MM.1S (cell line): ENCODE results near the gene TBC1D10B.

Source experiments
- DNase-seq: peaks from one replicate; pipeline ENCODE4 v3.0.0-alpha.2; 2015
- H2AFZ ChIP-seq: fragments of 300-600 bp; sonication (generic); 2 replicates; pipeline ENCODE4 v1.6.0; 2016; ENCODE audit warnings: antibody characterized with exemption, low read length
- H3F3A ChIP-seq: fragments of 300-600 bp; sonication (generic); 2 replicates; pipeline ENCODE4 v1.6.1; 2016; ENCODE audit warnings: mild to moderate bottlenecking, antibody characterized with exemption, low read length, moderate library complexity, mixed read lengths; ENCODE audit not compliant: insufficient read depth
- H3K27ac ChIP-seq: fragments of 300-600 bp; sonication (generic); 2 replicates; pipeline ENCODE4 v1.5.1; 2016; ENCODE audit warnings: mild to moderate bottlenecking, low read length
- H3K27me3 ChIP-seq: fragments of 300-600 bp; sonication (generic); replicated peaks from 2 replicates; pipeline ENCODE4 v1.6.0; 2016; ENCODE audit warnings: low read length; ENCODE audit not compliant: insufficient read depth
- H3K36me3 ChIP-seq: fragments of 300-600 bp; sonication (generic); replicated peaks from 2 replicates; pipeline ENCODE4 v1.6.1; 2016; ENCODE audit warnings: mild to moderate bottlenecking, low read length, mixed read lengths; ENCODE audit not compliant: insufficient read depth
- H3K4me1 ChIP-seq: fragments of 300-600 bp; sonication (generic); 2 replicates; pipeline ENCODE4 v1.6.1; 2016; ENCODE audit warnings: low read length, mixed read lengths
- H3K4me2 ChIP-seq: fragments of 300-600 bp; sonication (generic); 2 replicates; pipeline ENCODE4 v1.6.0; 2016; ENCODE audit warnings: low read depth, low read length
- H3K4me3 ChIP-seq: fragments of 300-600 bp; sonication (generic); 2 replicates; pipeline ENCODE4 v1.5.1; 2016; ENCODE audit warnings: low read length, mixed read lengths
- H3K79me2 ChIP-seq: fragments of 300-600 bp; sonication (generic); 2 replicates; pipeline ENCODE4 v1.6.1; 2016; ENCODE audit warnings: mixed run types, low read length, mixed read lengths
- H3K9ac ChIP-seq: fragments of 300-600 bp; sonication (generic); 2 replicates; pipeline ENCODE4 v1.6.1; 2016; ENCODE audit warnings: low read length, mixed read lengths
- H3K9me2 ChIP-seq: fragments of 300-600 bp; sonication (generic); replicated peaks from 2 replicates; pipeline ENCODE4 v1.6.1; 2016; ENCODE audit warnings: mild to moderate bottlenecking, low read length, mixed read lengths; ENCODE audit not compliant: insufficient read depth
- H3K9me3 ChIP-seq: fragments of 300-600 bp; sonication (generic); replicated peaks from 2 replicates; pipeline ENCODE4 v1.6.1; 2016; ENCODE audit warnings: mild to moderate bottlenecking, low read length, mixed read lengths; ENCODE audit not compliant: insufficient read depth
- H4K20me1 ChIP-seq: fragments of 300-600 bp; sonication (generic); 2 replicates; pipeline ENCODE4 v1.6.1; 2016; ENCODE audit warnings: mild to moderate bottlenecking, low read length, moderate library complexity, mixed read lengths; ENCODE audit not compliant: insufficient read depth
- EZH2 ChIP-seq: fragments of 300-600 bp; sonication (generic); optimal IDR thresholded peaks from 2 replicates; pipeline ENCODE3; 2017; ENCODE audit warnings: low read depth, mild to moderate bottlenecking, antibody characterized with exemption, low read length, mixed read lengths
- EZH2phosphoT487 ChIP-seq: fragments of 300-600 bp; sonication (generic); IDR thresholded peaks from 2 replicates; pipeline ENCODE4 v1.6.1; 2018; ENCODE audit warnings: antibody characterized with exemption, low read length
- TF ChIP-seq, protein P1 (sequence below): fragments of 300-600 bp; sonication (generic); IDR thresholded peaks from 2 replicates; pipeline ENCODE4 v1.5.1; 2016; ENCODE audit warnings: antibody characterized with exemption, low read length, mixed read lengths

TBC1D10B gene

GRCh38 chr16:30349675-30350074, 20.6 kb downstream of the TBC1D10B start:
- Histone ChIP-seq H3F3A (no peaks in the 10 kb centered on the region), H3K4me1 (peaks cover 15% of the 10 kb centered on the region), H3K79me2 (peaks cover 29% of the 10 kb centered on the region), H3K27me3 (no peaks in the 10 kb centered on the region), H4K20me1 (no peaks in the 10 kb centered on the region), H3K4me2 (no peak overlapping the region), H3K36me3 (peaks cover 2% of the 10 kb centered on the region; the same call in 1 of the 2 replicates), H3K9ac (no peak overlapping the region), H3K27ac (no peak overlapping the region), H2AFZ (no peak overlapping the region), H3K4me3 (no peak overlapping the region), H3K9me2 (no peaks in the 10 kb centered on the region), H3K9me3 (no peaks in the 10 kb centered on the region)
- no peak for DNase-seq
- TF ChIP-seq, protein P1, sequence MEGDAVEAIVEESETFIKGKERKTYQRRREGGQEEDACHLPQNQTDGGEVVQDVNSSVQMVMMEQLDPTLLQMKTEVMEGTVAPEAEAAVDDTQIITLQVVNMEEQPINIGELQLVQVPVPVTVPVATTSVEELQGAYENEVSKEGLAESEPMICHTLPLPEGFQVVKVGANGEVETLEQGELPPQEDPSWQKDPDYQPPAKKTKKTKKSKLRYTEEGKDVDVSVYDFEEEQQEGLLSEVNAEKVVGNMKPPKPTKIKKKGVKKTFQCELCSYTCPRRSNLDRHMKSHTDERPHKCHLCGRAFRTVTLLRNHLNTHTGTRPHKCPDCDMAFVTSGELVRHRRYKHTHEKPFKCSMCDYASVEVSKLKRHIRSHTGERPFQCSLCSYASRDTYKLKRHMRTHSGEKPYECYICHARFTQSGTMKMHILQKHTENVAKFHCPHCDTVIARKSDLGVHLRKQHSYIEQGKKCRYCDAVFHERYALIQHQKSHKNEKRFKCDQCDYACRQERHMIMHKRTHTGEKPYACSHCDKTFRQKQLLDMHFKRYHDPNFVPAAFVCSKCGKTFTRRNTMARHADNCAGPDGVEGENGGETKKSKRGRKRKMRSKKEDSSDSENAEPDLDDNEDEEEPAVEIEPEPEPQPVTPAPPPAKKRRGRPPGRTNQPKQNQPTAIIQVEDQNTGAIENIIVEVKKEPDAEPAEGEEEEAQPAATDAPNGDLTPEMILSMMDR = no peak
- TF ChIP-seq EZH2 (no peak), EZH2phosphoT487 (no peak)

GRCh38 chr16:30348929-30349328, 21.4 kb downstream of the TBC1D10B start:
- no peak overlapping the region for H3K4me3 ChIP-seq
- no peak for DNase-seq
- H2AFZ ChIP-seq = no peak overlapping the region
- no peak overlapping the region for H3K9ac ChIP-seq
- H4K20me1 ChIP-seq = no peaks in the 10 kb centered on the region
- no peak overlapping the region for H3K4me2 ChIP-seq
- peaks cover 22% of the 10 kb centered on the region for H3K79me2 ChIP-seq
- H3K27ac ChIP-seq = no peak overlapping the region
- H3K9me3 ChIP-seq = no peaks in the 10 kb centered on the region
- no peaks in the 10 kb centered on the region for H3K9me2 ChIP-seq
- peaks cover 2% of the 10 kb centered on the region; the same call in 1 of the 2 replicates for H3K36me3 ChIP-seq
- TF ChIP-seq EZH2 (no peak), EZH2phosphoT487 (no peak)
- TF ChIP-seq, protein P1 = no peak
- H3F3A ChIP-seq = no peaks in the 10 kb centered on the region
- no peaks in the 10 kb centered on the region for H3K27me3 ChIP-seq
- peaks cover 12% of the 10 kb centered on the region for H3K4me1 ChIP-seq

GRCh38 chr16:30348113-30348512, 22.2 kb downstream of the TBC1D10B start:
- no peak overlapping the region for H3K4me3 ChIP-seq
- H3K79me2 ChIP-seq = peaks cover 14% of the 10 kb centered on the region
- peaks cover 2% of the 10 kb centered on the region; the same call in 1 of the 2 replicates for H3K36me3 ChIP-seq
- TF ChIP-seq, protein P1 = no peak
- TF ChIP-seq EZH2phosphoT487 (no peak), EZH2 (no peak)
- H3K9me2 ChIP-seq = no peaks in the 10 kb centered on the region
- no peak overlapping the region for H3K27ac ChIP-seq
- no peak for DNase-seq
- H3K27me3 ChIP-seq = no peaks in the 10 kb centered on the region
- H3K4me2 ChIP-seq = no peak overlapping the region
- no peak overlapping the region for H3K9ac ChIP-seq
- H3F3A ChIP-seq = peaks cover 2% of the 10 kb centered on the region; the same call in 1 of the 2 replicates
- peaks cover 12% of the 10 kb centered on the region for H3K4me1 ChIP-seq
- no peaks in the 10 kb centered on the region for H4K20me1 ChIP-seq
- no peaks in the 10 kb centered on the region for H3K9me3 ChIP-seq
- no peak overlapping the region for H2AFZ ChIP-seq
